CD14-positive monocyte (primary cell): ENCODE data around the gene FDPS. TPM values are rescaled to one million over a fixed set of nuclear protein-coding genes. Genes with fewer than 3 reads are reported as not detected.

Experiments
- DNase-seq, 3 donors: peaks; one replicate each; pipeline ENCODE4 v3.0.0-alpha.2; 2011 to 2022
- H2AFZ ChIP-seq: 2 replicates; pipeline ENCODE4 v1.6.0; 2012; ENCODE audit warnings: mild to moderate bottlenecking, low read depth, low read length, inconsistent platforms; ENCODE audit not compliant: insufficient read depth, poor library complexity, severe bottlenecking
- H3K27ac ChIP-seq, 2 donors: 1 replicate in 1 of 2; 2 replicates in 1 of 2; pipeline ENCODE4 v1.5.1; 2012 to 2013; ENCODE audit warnings: low read length in 2 of 2, control low read depth in 1 of 2, inconsistent platforms in 1 of 2, low read depth in 1 of 2, mild to moderate bottlenecking in 1 of 2
- H3K27me3 ChIP-seq, 2 donors: one replicate each; pipeline versions ENCODE4 v1.6.0 to v1.6.1; 2011 to 2013; ENCODE audit warnings: low read length in 2 of 2; ENCODE audit not compliant: control insufficient read depth in 2 of 2, insufficient read depth in 2 of 2
- H3K36me3 ChIP-seq, 2 donors: replicated peaks in 1 of 2; 1 replicate in 1 of 2; 2 replicates in 1 of 2; pipeline versions ENCODE4 v1.5.1 to v1.6.1; 2012 to 2013; ENCODE audit warnings: low read length in 2 of 2, control low read depth in 1 of 2, inconsistent platforms in 1 of 2, mild to moderate bottlenecking in 1 of 2; ENCODE audit not compliant: insufficient read depth in 2 of 2, control insufficient read depth in 1 of 2
- H3K4me1 ChIP-seq, 2 donors: 1 replicate in 1 of 2; 2 replicates in 1 of 2; pipeline versions ENCODE4 v1.5.1 to v1.6.1; 2012 to 2013; ENCODE audit warnings: low read length in 2 of 2, control low read depth in 1 of 2, inconsistent platforms in 1 of 2, mild to moderate bottlenecking in 1 of 2, moderate library complexity in 1 of 2; ENCODE audit not compliant: insufficient read depth in 2 of 2, control insufficient read depth in 1 of 2
- H3K4me2 ChIP-seq: replicated peaks from 2 replicates; pipeline ENCODE3; 2012; ENCODE audit warnings: low read length, moderate library complexity, mild to moderate bottlenecking; ENCODE audit not compliant: poor library complexity, severe bottlenecking; ENCODE audit errors: extremely low read depth
- H3K4me3 ChIP-seq, 3 experiments: fragments of 200-600 bp in 1 of 3; sonication (generic) in 1 of 3; replicated peaks in 1 of 3; 1 replicate in 2 of 3; 2 replicates in 1 of 3; pipeline ENCODE4 v1.5.1; 2011 to 2013; ENCODE audit warnings: low read length in 3 of 3, mild to moderate bottlenecking in 3 of 3, control low read depth in 2 of 3, low read depth in 2 of 3, inconsistent platforms in 1 of 3, moderate library complexity in 1 of 3
- H3K79me2 ChIP-seq: 2 replicates; pipeline ENCODE4 v1.6.0; 2012; ENCODE audit warnings: mild to moderate bottlenecking, control low read depth, inconsistent platforms, low read length, moderate library complexity; ENCODE audit not compliant: insufficient read depth
- H3K9ac ChIP-seq: 2 replicates; pipeline ENCODE4 v1.6.0; 2017; ENCODE audit warnings: low read length, mild to moderate bottlenecking; ENCODE audit not compliant: insufficient read depth, poor library complexity, severe bottlenecking
- H3K9me3 ChIP-seq, 2 donors: replicated peaks in 1 of 2; 1 replicate in 1 of 2; 2 replicates in 1 of 2; pipeline versions ENCODE4 v1.5.1 to v1.6.1; 2012 to 2013; ENCODE audit warnings: low read length in 2 of 2, control low read depth in 1 of 2; ENCODE audit not compliant: control insufficient read depth in 1 of 2, insufficient read depth in 1 of 2
- H4K20me1 ChIP-seq: 2 replicates; pipeline ENCODE4 v1.6.0; 2012; ENCODE audit warnings: mild to moderate bottlenecking, low read length, control low read depth, moderate library complexity; ENCODE audit not compliant: insufficient read depth
- H3K27ac Mint-ChIP-seq, 7 donors: one replicate each; pipeline ENCODE4 v1.8.0; 2020; ENCODE audit warnings: mild to moderate bottlenecking in 7 of 7, mixed read lengths in 7 of 7, moderate library complexity in 6 of 7, inconsistent platforms in 2 of 7
- H3K27me3 Mint-ChIP-seq, 3 donors: one replicate each; pipeline ENCODE4 v1.8.0; 2021 to 2022; ENCODE audit warnings: low read depth in 3 of 3, mild to moderate bottlenecking in 3 of 3, mixed read lengths in 3 of 3, moderate library complexity in 3 of 3, inconsistent platforms in 1 of 3
- H3K36me3 Mint-ChIP-seq, 2 donors: one replicate each; pipeline ENCODE4 v1.8.0; 2020; ENCODE audit warnings: mixed read lengths in 2 of 2, inconsistent platforms in 1 of 2, mild to moderate bottlenecking in 1 of 2
- H3K4me1 Mint-ChIP-seq: one replicate; pipeline ENCODE4 v1.8.0; 2020; ENCODE audit warnings: mild to moderate bottlenecking, mixed read lengths
- H3K4me3 Mint-ChIP-seq, 2 donors: one replicate each; pipeline ENCODE4 v1.8.0; 2020; ENCODE audit warnings: mild to moderate bottlenecking in 2 of 2, mixed read lengths in 2 of 2, moderate library complexity in 1 of 2
- H3K9me3 Mint-ChIP-seq, 7 donors: one replicate each; pipeline ENCODE4 v1.8.0; 2020 to 2022; ENCODE audit warnings: mixed read lengths in 7 of 7, mild to moderate bottlenecking in 6 of 7, moderate library complexity in 6 of 7, inconsistent platforms in 2 of 7
- CTCF ChIP-seq: fragments of 200-600 bp; IDR thresholded peaks from one replicate; pipeline ENCODE4 v1.8.0; 2022; ENCODE audit warnings: antibody characterized with exemption, mild to moderate bottlenecking
- WGBS: methylation state at CpG from one replicate; pipeline ENCODE4 v1.1.5; 2013; ENCODE audit warnings: missing lambda C conversion rate; ENCODE audit not compliant: insufficient coverage; 5-methylcytosine and 5-hydroxymethylcytosine counted together
- intact Hi-C, 2 donors: fragments of 100-400 bp; cut with micrococcal nuclease; formaldehyde crosslinking; loops; one replicate each; pipeline versions ENCODE4 v1.15.0 to v1.15.1; 2023
- polyA plus RNA-seq, 3 donors: library from polyadenylated mRNA; depleted of rRNA in 1 of 3; unstranded in 2 of 3; stranded (reverse) in 1 of 3; fragments of 300-500 nt in 2 of 3; fragments of >200 nt in 1 of 3; fragmentation: Illumina TruSeq in 2 of 3; gene quantifications; 1 replicate in 2 of 3; 2 replicates in 1 of 3; pipeline ENCODE4 v1.2.3, GENCODE V29; 2012 to 2021

FDPS gene
- polyA plus RNA-seq, 3 donors, result 92.5 to 123 (median 117) TPM

- H4K20me1 ChIP-seq, result no peaks in the 10 kb centered on the region
- peaks cover under 1% of the 10 kb centered on the region for H3K79me2 ChIP-seq
- Mint-ChIP-seq H3K36me3 (no peaks in the 10 kb centered on the region), H3K4me3 (peak overlapping the region; percentile 75 to 87), H3K9me3 (no peaks in the 10 kb centered on the region), H3K4me1 (peaks cover 29% of the 10 kb centered on the region), H3K27ac (peak overlapping the region in 1 of 7 donors; percentile 43), H3K27me3 (peaks cover 12 to 19% (median 14%) of the 10 kb centered on the region in 3 donors)
- 1% methylated on average over 16 of the region's 29 CpGs for WGBS
- H3K4me1 ChIP-seq, result peaks cover 22 to 28% of the 10 kb centered on the region in 2 donors
- H3K4me3 ChIP-seq, result peak overlapping the region; percentile 33 to 82 (median 63)
- H3K27ac ChIP-seq, result no peak overlapping the region
- H3K27me3 ChIP-seq, result peaks cover 0 to 20% of the 10 kb centered on the region in 2 donors
- no peaks in the 10 kb centered on the region for H3K9me3 ChIP-seq
- no peaks in the 10 kb centered on the region for H3K36me3 ChIP-seq
- intact Hi-C loops, result loop anchor here (2.0 to 5.0 kb wide), 3 partner anchors 15 to 45 kb away; partner anchors contain the start of genes RUSC1 (in 1 of the 2) and SCAMP3 (in 1 of the 2)
- DNase-seq, result peak in 1 of 3 donors; percentile 48
- peak overlapping the region; percentile 56 for H3K9ac ChIP-seq
- peak overlapping the region; percentile 99 for H3K4me2 ChIP-seq
- peak overlapping the region; percentile 95 for H2AFZ ChIP-seq
- peak; percentile 21 for TF ChIP-seq CTCF
Observed at GRCh38 chr1:155277902-155278688, 30.6 kb upstream of the FDPS start.

- Histone ChIP-seq H2AFZ (no peak overlapping the region), H3K9me3 (no peaks in the 10 kb centered on the region), H4K20me1 (no peaks in the 10 kb centered on the region), H3K4me2 (no peak overlapping the region), H3K36me3 (no peaks in the 10 kb centered on the region), H3K27me3 (peaks cover 0 to 20% of the 10 kb centered on the region in 2 donors), H3K9ac (no peak overlapping the region), H3K4me1 (peaks cover 19 to 24% of the 10 kb centered on the region in 2 donors), H3K79me2 (no peaks in the 10 kb centered on the region), H3K4me3 (no peak overlapping the region), H3K27ac (no peak overlapping the region)
- no peaks in the 10 kb centered on the region for H3K9me3 Mint-ChIP-seq
- no peak for DNase-seq
- peaks cover 12 to 19% (median 14%) of the 10 kb centered on the region in 3 donors for H3K27me3 Mint-ChIP-seq
- H3K4me1 Mint-ChIP-seq, result peaks cover 28% of the 10 kb centered on the region
- H3K27ac Mint-ChIP-seq, result peak overlapping the region in 1 of 7 donors; percentile 43
- intact Hi-C loops, result loop anchor here (2.0 to 5.0 kb wide), 2 partner anchors 44 kb away; partner anchors contain the start of gene RUSC1 (in 1 of the 2)
- no peaks in the 10 kb centered on the region for H3K36me3 Mint-ChIP-seq
- H3K4me3 Mint-ChIP-seq, result peak overlapping the region; percentile 57 to 87
- 77% methylated on average over 6 of the region's 10 CpGs for WGBS
- peak; percentile 5 for TF ChIP-seq CTCF
Observed at GRCh38 chr1:155278689-155279160, 29.9 kb upstream of the FDPS start.
